Mononuclear cell (primary cell): ENCODE data around the gene PGGT1B. TPM values are rescaled to one million over a fixed set of nuclear protein-coding genes. Genes with fewer than 3 reads are reported as not detected.

ENCODE experiments used
- H3K27me3 ChIP-seq: 2 replicates; pipeline ENCODE4 v1.6.0; 2011; ENCODE audit warnings: low read length, control low read depth; ENCODE audit not compliant: insufficient read depth
- H3K4me1 ChIP-seq: 2 replicates; pipeline ENCODE4 v1.5.1; 2011; ENCODE audit warnings: mild to moderate bottlenecking, low read length, control low read depth; ENCODE audit not compliant: insufficient read depth
- H3K4me3 ChIP-seq: 2 replicates; pipeline ENCODE4 v1.5.1; 2011; ENCODE audit warnings: mild to moderate bottlenecking, low read length, moderate library complexity
- H3K9me3 ChIP-seq: 2 replicates; pipeline ENCODE4 v1.5.1; 2011; ENCODE audit warnings: low read depth, mild to moderate bottlenecking, control low read depth, low read length
- total RNA-seq: library from RNA; depleted of rRNA; stranded (reverse); fragments of >200 nt; gene quantifications from one replicate; pipeline ENCODE4 v1.2.3, GENCODE V29; 2012

The PGGT1B gene
- 27.6 TPM for total RNA-seq

GRCh38 chr5:115262321-115263077 lies at the start of gene PGGT1B:
TSS of gene PGGT1B (minus strand) at chr5:115262877. CDS start at chr5:115262851, 26 bp downstream.
- Histone ChIP-seq H3K27me3 (no peaks in the 10 kb centered on the region), H3K9me3 (no peaks in the 10 kb centered on the region), H3K4me1 (peaks cover 22% of the 10 kb centered on the region), H3K4me3 (peak within 1 kb of the TSS; percentile 84)

- Histone ChIP-seq H3K27me3 (peaks cover 46% of the 10 kb centered on the region), H3K4me1 (no peaks in the 10 kb centered on the region), H3K4me3 (no peak overlapping the region), H3K9me3 (no peaks in the 10 kb centered on the region)
Measured at GRCh38 chr5:115309751-115310370, 47.2 kb upstream of the PGGT1B start.

- Histone ChIP-seq H3K4me1 (no peaks in the 10 kb centered on the region), H3K4me3 (no peak overlapping the region), H3K9me3 (no peaks in the 10 kb centered on the region), H3K27me3 (peaks cover 46% of the 10 kb centered on the region)
Measured at GRCh38 chr5:115308815-115309214, 46.1 kb upstream of the PGGT1B start.

GRCh38 chr5:115306011-115306536 lies 43.4 kb upstream of the PGGT1B start:
- peaks cover 36% of the 10 kb centered on the region for H3K27me3 ChIP-seq
- no peaks in the 10 kb centered on the region for H3K4me1 ChIP-seq
- no peaks in the 10 kb centered on the region for H3K9me3 ChIP-seq
- H3K4me3 ChIP-seq: no peak overlapping the region

GRCh38 chr5:115304496-115304895 lies 41.8 kb upstream of the PGGT1B start:
- Histone ChIP-seq H3K4me1 (no peaks in the 10 kb centered on the region), H3K4me3 (no peak overlapping the region)

GRCh38 chr5:115298811-115299210 lies 36.1 kb upstream of the PGGT1B start:
- Histone ChIP-seq H3K4me1 (peaks cover 14% of the 10 kb centered on the region), H3K9me3 (no peaks in the 10 kb centered on the region), H3K27me3 (peaks cover 11% of the 10 kb centered on the region), H3K4me3 (no peak overlapping the region)

More at GRCh38 chr5:115304496-115304895, 41.8 kb upstream of the PGGT1B start:
- Histone ChIP-seq H3K27me3 (peaks cover 39% of the 10 kb centered on the region), H3K9me3 (no peaks in the 10 kb centered on the region)

GRCh38 chr5:115297031-115297430 lies 34.4 kb upstream of the PGGT1B start:
- Histone ChIP-seq H3K4me3 (no peak overlapping the region), H3K4me1 (peaks cover 14% of the 10 kb centered on the region), H3K27me3 (peaks cover 7% of the 10 kb centered on the region), H3K9me3 (peaks cover 10% of the 10 kb centered on the region)

GRCh38 chr5:115296124-115297022 lies 33.7 kb upstream of the PGGT1B start, which contains the start of gene CCDC112:
TSS of gene CCDC112 (minus strand) at chr5:115296654. CDS start at chr5:115296543, 111 bp downstream.
- Histone ChIP-seq H3K27me3 (peaks cover 7% of the 10 kb centered on the region), H3K4me3 (peak within 1 kb of the TSS; percentile 55), H3K9me3 (peaks cover 17% of the 10 kb centered on the region), H3K4me1 (peaks cover 14% of the 10 kb centered on the region)

- H3K27me3 ChIP-seq: peaks cover 7% of the 10 kb centered on the region
- H3K4me3 ChIP-seq: peak overlapping the region; percentile 55
- peaks cover 14% of the 10 kb centered on the region for H3K4me1 ChIP-seq
- peaks cover 21% of the 10 kb centered on the region for H3K9me3 ChIP-seq
Measured at GRCh38 chr5:115295777-115296123, 33.1 kb upstream of the PGGT1B start.

- Histone ChIP-seq H3K4me3 (no peak overlapping the region), H3K4me1 (peaks cover 21% of the 10 kb centered on the region), H3K9me3 (peaks cover 21% of the 10 kb centered on the region), H3K27me3 (peaks cover 4% of the 10 kb centered on the region)
Measured at GRCh38 chr5:115291397-115291796, 28.7 kb upstream of the PGGT1B start.

- H3K27me3 ChIP-seq: peaks cover 4% of the 10 kb centered on the region
- peaks cover 21% of the 10 kb centered on the region for H3K9me3 ChIP-seq
- peaks cover 10% of the 10 kb centered on the region for H3K4me1 ChIP-seq
- H3K4me3 ChIP-seq: no peak overlapping the region
Measured at GRCh38 chr5:115289104-115289503, 26.4 kb upstream of the PGGT1B start.

GRCh38 chr5:115284021-115284420 lies 21.3 kb upstream of the PGGT1B start:
- Histone ChIP-seq H3K4me1 (peaks cover 7% of the 10 kb centered on the region), H3K27me3 (no peaks in the 10 kb centered on the region), H3K9me3 (no peaks in the 10 kb centered on the region), H3K4me3 (no peak overlapping the region)

- no peak overlapping the region for H3K4me3 ChIP-seq
- no peaks in the 10 kb centered on the region for H3K4me1 ChIP-seq
- no peaks in the 10 kb centered on the region for H3K27me3 ChIP-seq
- no peaks in the 10 kb centered on the region for H3K9me3 ChIP-seq
Measured at GRCh38 chr5:115282131-115282530, 19.5 kb upstream of the PGGT1B start.

- Histone ChIP-seq H3K27me3 (no peaks in the 10 kb centered on the region), H3K4me1 (peaks cover 37% of the 10 kb centered on the region), H3K9me3 (no peaks in the 10 kb centered on the region), H3K4me3 (no peak overlapping the region)
Measured at GRCh38 chr5:115274584-115274983, 11.9 kb upstream of the PGGT1B start.
